RWPE2 (cell line): Measurements from ENCODE around the gene OR5V1.
"Not testable (repeated sequence)": the region's sequence is repeated elsewhere in the genome, so short reads cannot be mapped to it uniquely, and the experiment has no call there.

Experiments
- ATAC-seq: fragments of 200-7000 bp; cut with Tn5 transposase; 3 replicates; pipeline ENCODE4 v1.9.1; 2021; ENCODE audit warnings: low read depth
- DNase-seq: peaks from one replicate; pipeline ENCODE4 v3.0.0-alpha.2; 2020; ENCODE audit warnings: low spot score
- H3K27ac ChIP-seq: fragments of 450-650 bp; 2 replicates; pipeline ENCODE4 v1.5.1; 2017; ENCODE audit warnings: mild to moderate bottlenecking; ENCODE audit not compliant: poor library complexity, severe bottlenecking
- H3K27me3 ChIP-seq: fragments of 250-450 bp; sonication (Bioruptor Pico); 2 replicates; pipeline ENCODE4 v1.5.1; 2021; ENCODE audit warnings: mild to moderate bottlenecking, moderate library complexity; ENCODE audit not compliant: insufficient read depth, poor library complexity, severe bottlenecking
- H3K36me3 ChIP-seq: fragments of 250-450 bp; sonication (Bioruptor Pico); 2 replicates; pipeline ENCODE4 v1.5.1; 2020; ENCODE audit warnings: low read depth, mild to moderate bottlenecking, moderate library complexity
- H3K4me1 ChIP-seq: fragments of 250-450 bp; sonication (Bioruptor Pico); 2 replicates; pipeline ENCODE4 v1.5.1; 2021; ENCODE audit warnings: mild to moderate bottlenecking, moderate library complexity; ENCODE audit not compliant: insufficient read depth, poor library complexity, severe bottlenecking
- H3K4me3 ChIP-seq: fragments of 250-450 bp; sonication (Bioruptor Pico); 2 replicates; pipeline ENCODE4 v1.5.1; 2021; ENCODE audit warnings: mild to moderate bottlenecking, moderate library complexity; ENCODE audit not compliant: severe bottlenecking
- H3K9me3 ChIP-seq: fragments of 250-450 bp; sonication (Bioruptor Pico); 2 replicates; pipeline ENCODE4 v1.5.1; 2021; ENCODE audit warnings: mild to moderate bottlenecking, moderate library complexity; ENCODE audit not compliant: severe bottlenecking
- CTCF ChIP-seq: fragments of 450-650 bp; IDR thresholded peaks from one replicate; pipeline ENCODE4 v1.5.1; 2017; ENCODE audit warnings: mild to moderate bottlenecking, moderate library complexity; ENCODE audit not compliant: poor library complexity, severe bottlenecking

Gene OR5V1

DNA sequence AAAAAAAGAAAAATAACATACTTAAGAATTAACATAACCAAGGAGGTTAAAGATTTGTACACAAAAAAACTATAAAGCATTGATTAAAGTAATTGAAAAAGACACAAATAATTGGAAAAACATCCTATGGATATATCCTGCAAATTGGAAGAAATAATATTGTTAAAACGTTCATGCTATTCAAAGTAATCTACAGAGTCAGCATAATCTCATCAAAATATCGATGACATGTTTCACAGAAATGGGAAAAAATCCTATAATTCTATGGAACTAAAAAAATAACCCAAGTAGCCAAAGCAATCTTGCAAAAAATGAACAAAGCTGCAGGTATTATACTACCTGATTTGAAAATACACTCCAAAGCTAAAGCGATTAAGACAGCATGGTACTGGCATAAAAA, 23.3 kb downstream of the OR5V1 start:
- Histone ChIP-seq H3K27ac (no peak overlapping the region), H3K9me3 (no peaks in the 10 kb centered on the region), H3K4me1 (no peaks in the 10 kb centered on the region), H3K36me3 (no peaks in the 10 kb centered on the region), H3K27me3 (peaks cover 4% of the 10 kb centered on the region), H3K4me3 (no peak overlapping the region)
- no peak for DNase-seq
- TF ChIP-seq CTCF = no peak
- ATAC-seq = no peak

DNA sequence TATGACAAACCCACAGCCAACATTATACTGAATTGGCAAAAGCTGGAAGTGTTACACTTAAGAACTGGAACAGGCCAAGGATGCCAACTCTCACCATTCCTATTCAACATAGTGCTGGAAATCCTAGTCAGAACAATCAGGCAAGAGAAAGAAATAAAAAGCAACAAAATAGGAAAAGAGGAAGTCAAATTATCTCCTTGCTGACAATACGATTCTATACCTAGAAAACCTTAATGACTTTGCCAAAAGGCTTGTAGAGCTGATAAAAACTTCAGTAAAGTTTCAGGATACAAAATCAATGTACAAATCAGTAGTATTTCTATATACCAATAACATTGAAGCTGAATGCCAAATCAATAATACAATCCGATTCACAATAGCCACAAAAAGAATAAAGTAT, 32.4 kb downstream of the OR5V1 start:
- Histone ChIP-seq H3K4me3 (no peak overlapping the region), H3K27me3 (no peaks in the 10 kb centered on the region), H3K4me1 (no peaks in the 10 kb centered on the region), H3K9me3 (no peaks in the 10 kb centered on the region), H3K27ac (no peak overlapping the region), H3K36me3 (no peaks in the 10 kb centered on the region)
- ATAC-seq = no peak
- DNase-seq = no peak
- no peak for TF ChIP-seq CTCF

DNA sequence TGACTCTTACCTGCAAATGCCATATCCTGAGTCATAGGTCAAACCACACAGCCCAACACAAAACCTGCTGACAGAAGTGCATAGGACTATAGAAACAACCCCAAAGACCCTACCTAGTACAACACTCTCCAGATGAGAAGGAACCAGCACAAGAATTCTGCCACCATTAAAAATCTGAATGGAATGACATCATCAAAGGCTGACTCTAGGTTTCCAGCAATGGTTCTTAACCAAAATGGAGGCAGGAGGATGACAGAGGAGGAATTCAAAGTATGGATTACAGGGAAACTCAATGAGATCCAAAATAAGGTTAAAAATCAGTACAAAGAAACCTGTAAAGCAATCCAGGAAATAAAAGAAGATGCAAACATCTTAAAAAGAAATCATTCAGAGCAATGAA, 36.0 kb downstream of the OR5V1 start:
- no peaks in the 10 kb centered on the region for H3K36me3 ChIP-seq
- DNase-seq (no peak), ATAC-seq (no peak)
- TF ChIP-seq CTCF = no peak
- H3K9me3 ChIP-seq = no peaks in the 10 kb centered on the region
- no peaks in the 10 kb centered on the region for H3K4me1 ChIP-seq
- no peaks in the 10 kb centered on the region for H3K27me3 ChIP-seq
- no peak overlapping the region for H3K4me3 ChIP-seq
- H3K27ac ChIP-seq = no peak overlapping the region

DNA sequence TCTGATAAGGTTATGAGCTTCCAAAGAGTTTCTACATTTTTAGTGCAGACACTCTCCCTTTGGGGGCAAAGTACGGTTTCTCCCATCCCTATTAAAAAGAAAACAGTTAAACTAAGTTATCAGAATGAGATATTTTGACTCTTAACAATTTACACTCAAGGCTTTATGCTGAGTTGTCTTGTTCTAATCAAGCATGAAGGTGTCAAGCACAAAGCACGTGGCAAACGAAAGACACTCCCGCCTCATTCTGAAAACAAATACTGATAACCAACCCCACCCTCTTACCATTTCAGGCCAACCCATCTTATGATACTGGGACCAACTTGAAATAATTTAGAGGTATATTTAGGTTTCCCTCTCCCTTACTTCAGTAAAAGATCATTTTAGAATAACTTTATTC, 42.9 kb downstream of the OR5V1 start:
- Histone ChIP-seq H3K4me1 (no peaks in the 10 kb centered on the region), H3K27ac (no peak overlapping the region), H3K9me3 (no peaks in the 10 kb centered on the region), H3K36me3 (no peaks in the 10 kb centered on the region), H3K27me3 (no peaks in the 10 kb centered on the region), H3K4me3 (no peak overlapping the region)
- no peak for TF ChIP-seq CTCF
- no peak for ATAC-seq
- DNase-seq = no peak

- not testable (repeated sequence) for H3K27me3 ChIP-seq, H3K36me3 ChIP-seq, DNase-seq, H3K4me1 ChIP-seq, ATAC-seq, H3K4me3 ChIP-seq, H3K27ac ChIP-seq, H3K9me3 ChIP-seq
Measured at GRCh38 chr6:29323332-29323731, 45.3 kb downstream of the OR5V1 start.
